Aorta (tissue), 5 donors: Measurements from ENCODE around the gene PRXL2B. TPM values are rescaled to one million over a fixed set of nuclear protein-coding genes. Genes with fewer than 3 reads are reported as not detected.
A peak's percentile ranks its signal among the peaks of the same experiment; 100 is the strongest.

Source experiments
- ATAC-seq: fragments of 200-7000 bp; cut with Tn5 transposase; one replicate; pipeline ENCODE4 v1.9.1; 2022; ENCODE audit warnings: moderate library complexity; ENCODE audit not compliant: low FRiP score
- DNase-seq, 2 donors: peaks; one replicate each; pipeline ENCODE4 v3.0.0-alpha.2; 2020
- H3K27ac ChIP-seq, 2 donors: one replicate each; pipeline ENCODE4 v1.5.1; 2013; ENCODE audit warnings: low read length in 2 of 2, mild to moderate bottlenecking in 2 of 2, moderate library complexity in 2 of 2, control low read depth in 1 of 2, inconsistent platforms in 1 of 2, low read depth in 1 of 2
- H3K27me3 ChIP-seq, 2 donors: one replicate each; pipeline ENCODE4 v1.6.1; 2013; ENCODE audit warnings: control low read depth in 1 of 2, low read length in 1 of 2, mild to moderate bottlenecking in 1 of 2, moderate library complexity in 1 of 2; ENCODE audit not compliant: insufficient read depth in 2 of 2, control insufficient read depth in 1 of 2
- H3K36me3 ChIP-seq, 2 donors: one replicate each; pipeline ENCODE4 v1.6.1; 2013; ENCODE audit warnings: control low read depth in 1 of 2, low read length in 1 of 2, mild to moderate bottlenecking in 1 of 2; ENCODE audit not compliant: insufficient read depth in 2 of 2, control insufficient read depth in 1 of 2
- H3K4me1 ChIP-seq, 2 donors: one replicate each; pipeline ENCODE4 v1.6.1; 2013; ENCODE audit warnings: low read length in 2 of 2, control low read depth in 1 of 2, mild to moderate bottlenecking in 1 of 2, moderate library complexity in 1 of 2; ENCODE audit not compliant: insufficient read depth in 2 of 2, control insufficient read depth in 1 of 2
- H3K4me3 ChIP-seq, 2 donors: one replicate each; pipeline ENCODE4 v1.5.1; 2013; ENCODE audit warnings: low read length in 2 of 2, control low read depth in 1 of 2, mild to moderate bottlenecking in 1 of 2
- H3K9me3 ChIP-seq: one replicate; pipeline ENCODE4 v1.6.1; 2013; ENCODE audit warnings: mild to moderate bottlenecking, low read length; ENCODE audit not compliant: control insufficient read depth
- WGBS, 2 donors: extraction: QIAGEN DNeasy Blood & Tissue Kit; methylation state at CpG; one replicate each; pipeline ENCODE4 v1.1.7; 2013; 5-methylcytosine and 5-hydroxymethylcytosine counted together
- intact Hi-C, 2 donors: fragments of 100-400 bp; cut with DNase I; formaldehyde crosslinking; loops; one replicate each; pipeline versions ENCODE4 v1.14.2 to v1.15.0; 2022
- polyA plus RNA-seq, 2 donors: library from polyadenylated mRNA; stranded (reverse); fragments of 200-250 nt; gene quantifications; one replicate each; pipeline ENCODE4 v1.2.3, GENCODE V29; 2013
- total RNA-seq, 2 donors: library from RNA; stranded (reverse); fragmentation: NEBNext Ultra II Directional; extraction: Animal tissue kit (Norgen Biotek cat#: 25700); gene quantifications; one replicate each; pipeline ENCODE4 v1.2.1, GENCODE V29; 2021
- donor health status: healthy with polysubstance abuse.
- donor health status: Bipolar disorder and iron deficiency.
- donor health status: DM: no; HTN: no; CAD: no.
- donor health status: DM: no; HTN: no; CAD: no.
- donor health status: DM: yes; HTN: yes; CAD: no.

The PRXL2B gene
- total and polyA plus RNA-seq, 4 donors, result 6.4 to 15.1 (median 7.4) TPM

DNA sequence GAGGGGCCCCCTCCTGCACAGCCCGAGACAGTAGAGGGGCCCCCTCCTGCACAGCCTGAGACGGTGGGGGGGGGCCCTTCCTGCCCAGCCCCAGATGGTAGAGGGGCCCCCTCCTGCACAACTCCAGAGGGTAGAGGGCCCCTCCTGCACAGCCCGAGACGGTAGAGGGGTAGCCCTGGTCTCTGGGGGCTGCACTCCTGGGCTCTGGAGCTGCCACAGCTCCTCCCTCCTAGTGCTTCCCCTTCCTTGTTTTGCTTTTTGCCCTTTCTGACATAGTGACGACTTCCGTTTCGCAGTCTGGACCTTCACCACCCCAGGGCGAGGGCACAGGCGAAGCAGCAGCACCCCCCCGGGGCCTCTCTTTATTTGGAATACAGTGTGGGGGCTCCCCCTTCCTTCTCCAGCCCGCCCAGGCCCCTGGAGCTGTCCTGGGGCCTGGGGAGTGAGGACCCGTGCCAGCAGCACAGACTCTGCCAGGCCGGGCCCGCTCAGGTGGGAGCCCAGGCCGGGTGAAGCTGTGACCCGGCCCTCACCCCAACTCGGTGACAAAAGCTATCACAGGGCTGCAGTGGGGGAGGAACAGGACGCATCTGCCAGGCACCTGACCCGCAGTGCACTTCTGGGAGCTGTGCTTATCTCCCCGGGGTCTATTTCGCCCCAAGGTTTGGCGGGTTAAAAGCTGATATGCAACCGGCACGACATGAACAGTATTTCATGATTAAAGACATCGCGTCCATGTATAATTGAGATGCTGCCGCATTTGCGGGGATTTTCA, 1.1 kb upstream of the PRXL2B start:
- H3K36me3 ChIP-seq, result no peaks in the 10 kb centered on the region
- peak; percentile 83 for DNase-seq
- peak overlapping the region; percentile 12 to 45 for H3K27ac ChIP-seq
- intact Hi-C loops, result loop anchor here (1.0 to 10.0 kb wide), 5 partner anchors 39 to 393 kb away; partner anchors contain the start of genes FAAP20 (in 1 of the 2), PANK4 (in 1 of the 2) and PEX10 (in 1 of the 2)
- H3K27me3 ChIP-seq, result no peaks in the 10 kb centered on the region
- H3K9me3 ChIP-seq, result no peaks in the 10 kb centered on the region
- 0 to 1% methylated on average over 27 to 28 of the region's 28 CpGs for WGBS, 2 donors
- no peaks in the 10 kb centered on the region for H3K4me1 ChIP-seq
- H3K4me3 ChIP-seq, result peak overlapping the region; percentile 61 to 70
- peak; percentile 17 for ATAC-seq

DNA sequence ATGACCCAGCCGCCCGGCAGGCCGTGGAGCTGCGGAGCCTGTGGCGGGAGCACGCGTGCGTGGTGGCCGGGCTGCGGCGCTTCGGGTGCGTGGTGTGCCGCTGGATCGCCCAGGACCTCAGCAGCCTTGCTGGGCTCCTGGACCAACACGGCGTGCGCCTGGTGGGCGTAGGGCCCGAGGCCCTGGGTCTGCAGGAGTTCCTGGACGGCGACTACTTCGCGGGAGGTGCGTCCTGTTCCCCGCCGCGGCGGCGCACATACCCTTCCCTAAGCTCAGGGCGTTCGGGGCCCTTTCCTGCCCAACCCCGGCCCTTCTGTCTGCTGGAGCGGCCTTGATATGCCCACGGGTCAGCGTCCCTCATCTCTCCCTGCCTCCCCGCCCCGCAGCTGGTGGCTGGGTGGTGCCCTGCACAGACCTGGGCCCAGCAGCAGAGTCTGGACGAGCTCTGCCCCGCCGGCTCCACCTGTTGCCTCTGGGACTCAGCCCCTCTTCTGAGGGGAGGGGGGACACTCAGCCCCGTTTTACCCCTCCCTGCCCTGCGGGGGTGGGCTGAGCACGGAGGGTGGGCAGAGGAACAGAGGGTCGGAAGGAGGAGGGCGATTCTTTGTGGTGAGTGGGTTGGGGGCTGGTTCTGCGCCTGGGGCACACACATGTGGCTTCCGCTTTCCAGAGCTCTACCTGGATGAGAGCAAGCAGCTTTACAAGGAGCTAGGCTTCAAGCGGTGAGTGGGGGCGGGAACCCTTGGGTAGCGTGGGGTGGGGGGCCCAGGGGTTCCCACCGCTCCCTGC, 688 bp downstream of the PRXL2B start:
- Histone ChIP-seq H3K4me3 (peak overlapping the region; percentile 37 to 61), H3K9me3 (no peaks in the 10 kb centered on the region), H3K27ac (no peak overlapping the region), H3K36me3 (no peaks in the 10 kb centered on the region), H3K4me1 (no peaks in the 10 kb centered on the region), H3K27me3 (no peaks in the 10 kb centered on the region)
- peak; percentile 69 to 81 for DNase-seq
- intact Hi-C loops, result loop anchor here (2.0 to 10.0 kb wide), 3 partner anchors 56 to 395 kb away; partner anchors contain the start of genes FAAP20 (in 1 of the 2) and PANK4 (in 1 of the 2)
- no peak for ATAC-seq
- 14 to 15% methylated on average over 46 to 52 of the region's 52 CpGs for WGBS, 2 donors

GRCh38 chr1:2587860-2588571, 1.4 kb downstream of the PRXL2B start:
- H3K4me3 ChIP-seq, result no peak overlapping the region
- no peaks in the 10 kb centered on the region for H3K4me1 ChIP-seq
- ATAC-seq (no peak), DNase-seq (peak; percentile 52 to 71)
- 90 to 92% methylated on average over 19 of the region's 19 CpGs for WGBS, 2 donors
- no peaks in the 10 kb centered on the region for H3K9me3 ChIP-seq
- H3K27ac ChIP-seq, result no peak overlapping the region
- intact Hi-C loops, result loop anchor here (2.0 to 10.0 kb wide), 3 partner anchors 55 to 396 kb away; partner anchors contain the start of genes FAAP20 (in 1 of the 2) and PANK4 (in 1 of the 2)
- H3K27me3 ChIP-seq, result no peaks in the 10 kb centered on the region
- no peaks in the 10 kb centered on the region for H3K36me3 ChIP-seq

DNA sequence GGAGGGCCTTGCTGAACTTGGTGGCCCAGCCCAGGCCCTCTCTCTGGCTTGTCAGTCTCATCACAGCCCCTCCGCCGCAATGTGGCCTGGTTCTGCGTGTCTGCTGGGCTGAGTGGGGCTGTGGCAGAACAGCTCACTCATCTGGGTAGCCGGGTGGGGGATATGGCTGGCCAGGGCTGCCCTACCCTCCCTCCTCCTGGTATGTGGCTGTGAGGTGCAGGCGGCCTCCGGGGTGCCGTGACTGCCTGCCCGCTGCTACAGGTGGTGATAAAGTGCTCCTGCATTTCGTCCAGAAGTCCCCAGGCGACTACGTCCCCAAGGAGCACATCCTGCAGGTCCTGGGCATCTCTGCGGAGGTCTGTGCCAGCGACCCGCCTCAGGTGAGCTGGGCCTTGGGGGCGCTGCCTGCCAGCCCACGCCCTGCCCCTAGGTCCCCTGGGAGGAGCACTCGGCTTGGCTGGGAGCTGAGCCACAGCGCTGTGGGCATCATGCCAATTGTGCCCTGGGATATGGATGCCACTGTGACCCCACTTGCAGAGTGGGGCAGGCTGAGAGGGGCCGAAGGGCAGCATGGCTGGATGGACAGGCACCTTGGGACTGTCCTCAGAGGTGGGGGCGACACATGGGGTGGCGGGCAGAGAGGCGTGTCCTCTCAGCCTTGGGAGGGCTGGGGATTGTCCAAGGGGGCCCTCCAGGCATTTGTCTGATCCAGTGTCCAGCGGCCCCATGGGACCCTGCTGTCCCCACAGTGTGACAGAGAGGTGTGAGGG, 2.3 kb downstream of the PRXL2B start:
- intact Hi-C loops, result loop anchor here (5.0 to 10.0 kb wide), 2 partner anchors 64 to 397 kb away; partner anchors contain the start of genes FAAP20 (in 1 of the 2) and PANK4 (in 1 of the 2)
- Histone ChIP-seq H3K27me3 (no peaks in the 10 kb centered on the region), H3K4me3 (no peak overlapping the region), H3K9me3 (no peaks in the 10 kb centered on the region), H3K4me1 (no peaks in the 10 kb centered on the region), H3K36me3 (no peaks in the 10 kb centered on the region), H3K27ac (no peak overlapping the region)
- WGBS, 2 donors, result 90 to 91% methylated on average over 23 of the region's 23 CpGs
- ATAC-seq, result no peak
- peak; percentile 41 to 77 for DNase-seq

- 95% methylated on average over 25 of the region's 25 CpGs for WGBS, 2 donors
- DNase-seq, result peak; percentile 43 to 71
- intact Hi-C loops, result loop anchor here (5.0 to 10.0 kb wide), 2 partner anchors 65 to 397 kb away; partner anchors contain the start of genes FAAP20 (in 1 of the 2) and PANK4 (in 1 of the 2)
- Histone ChIP-seq H3K36me3 (no peaks in the 10 kb centered on the region), H3K9me3 (no peaks in the 10 kb centered on the region), H3K4me3 (no peak overlapping the region), H3K4me1 (no peaks in the 10 kb centered on the region), H3K27me3 (no peaks in the 10 kb centered on the region), H3K27ac (no peak overlapping the region)
- no peak for ATAC-seq
Observed at GRCh38 chr1:2589431-2590232, 3.1 kb downstream of the PRXL2B start.

GRCh38 chr1:2590233-2591141, 3.9 kb downstream of the PRXL2B start:
- H3K27ac ChIP-seq, result no peak overlapping the region

GRCh38 chr1:2591233-2591580, 4.6 kb downstream of the PRXL2B start:
- Histone ChIP-seq H3K9me3 (no peaks in the 10 kb centered on the region), H3K4me3 (no peak overlapping the region), H3K27me3 (no peaks in the 10 kb centered on the region), H3K36me3 (no peaks in the 10 kb centered on the region), H3K27ac (no peak overlapping the region), H3K4me1 (no peaks in the 10 kb centered on the region)
- no peak for ATAC-seq
- intact Hi-C loops, result no loop called here
- 89 to 93% methylated on average over 5 of the region's 5 CpGs for WGBS, 2 donors
- DNase-seq, result peak in 1 of 2 donors; percentile 30

More at GRCh38 chr1:2590233-2591141, 3.9 kb downstream of the PRXL2B start:
- H3K36me3 ChIP-seq, result no peaks in the 10 kb centered on the region
- H3K4me3 ChIP-seq, result no peak overlapping the region
- intact Hi-C loops, result no loop called here
- no peaks in the 10 kb centered on the region for H3K9me3 ChIP-seq
- no peaks in the 10 kb centered on the region for H3K4me1 ChIP-seq
- no peaks in the 10 kb centered on the region for H3K27me3 ChIP-seq
- 96 to 97% methylated on average over 31 of the region's 31 CpGs for WGBS, 2 donors
- ATAC-seq (no peak), DNase-seq (peak; percentile 41 to 74)
